ENCODE measurements around the gene KCNJ10.

Gene KCNJ10

GRCh38 chr1:159982280-159982679 lies 87.7 kb downstream of the KCNJ10 start:
- no peak for TF ChIP-seq REST (IDR thresholded peaks at IDR 0.05; ENCODE audit: insufficient read depth in 1 of 2, low read depth in 2 of 2, low read length in 2 of 2)

GRCh38 chr1:159981351-159982055 lies 88.5 kb downstream of the KCNJ10 start:
- TF ChIP-seq SIN3A (IDR thresholded peaks at IDR 0.05; ENCODE audit: borderline replicate concordance, insufficient read depth, low read length) (no peak), TAF1 (IDR thresholded peaks at IDR 0.05; ENCODE audit: borderline replicate concordance, insufficient read depth, low read length) (no peak), FOXP2 (optimal IDR thresholded peaks at IDR 0.05; ENCODE audit: borderline replicate concordance, extremely low read depth, extremely low read length, insufficient read depth) (no peak), POLR2AphosphoS5 (IDR thresholded peaks at IDR 0.05; ENCODE audit: low read depth, low read length) (no peak), REST (IDR thresholded peaks at IDR 0.05; ENCODE audit: insufficient read depth in 1 of 2, low read depth in 2 of 2, low read length in 2 of 2) (no peak)

GRCh38 chr1:159980786-159981185 lies 89.2 kb downstream of the KCNJ10 start:
- TF ChIP-seq FOXP2 (optimal IDR thresholded peaks at IDR 0.05; ENCODE audit: borderline replicate concordance, extremely low read depth, extremely low read length, insufficient read depth) (no peak), REST (IDR thresholded peaks at IDR 0.05; ENCODE audit: insufficient read depth in 1 of 2, low read depth in 2 of 2, low read length in 2 of 2) (no peak), SIN3A (IDR thresholded peaks at IDR 0.05; ENCODE audit: borderline replicate concordance, insufficient read depth, low read length) (no peak), POLR2AphosphoS5 (IDR thresholded peaks at IDR 0.05; ENCODE audit: low read depth, low read length) (no peak), TAF1 (IDR thresholded peaks at IDR 0.05; ENCODE audit: borderline replicate concordance, insufficient read depth, low read length) (no peak)

- TF ChIP-seq POLR2AphosphoS5 (IDR thresholded peaks at IDR 0.05; ENCODE audit: low read depth, low read length) (no peak), TAF1 (IDR thresholded peaks at IDR 0.05; ENCODE audit: borderline replicate concordance, insufficient read depth, low read length) (no peak), FOXP2 (optimal IDR thresholded peaks at IDR 0.05; ENCODE audit: borderline replicate concordance, extremely low read depth, extremely low read length, insufficient read depth) (no peak)
These were observed 89.9 kb downstream of the KCNJ10 start for GRCh38 chr1:159980076-159980475.

GRCh38 chr1:159979257-159979656 lies 90.7 kb downstream of the KCNJ10 start:
- TF ChIP-seq REST (IDR thresholded peaks at IDR 0.05; ENCODE audit: insufficient read depth in 1 of 2, low read depth in 2 of 2, low read length in 2 of 2) = no peak
- no peak for TF ChIP-seq POLR2AphosphoS5 (IDR thresholded peaks at IDR 0.05; ENCODE audit: low read depth, low read length)
- no peak for TF ChIP-seq FOXP2 (optimal IDR thresholded peaks at IDR 0.05; ENCODE audit: borderline replicate concordance, extremely low read depth, extremely low read length, insufficient read depth)
- no peak for TF ChIP-seq SIN3A (IDR thresholded peaks at IDR 0.05; ENCODE audit: borderline replicate concordance, insufficient read depth, low read length)
- no peak for TF ChIP-seq TAF1 (IDR thresholded peaks at IDR 0.05; ENCODE audit: borderline replicate concordance, insufficient read depth, low read length)

Data from PFSK-1 (cell line).